ENCODE data around the gene POLR3E.

The POLR3E gene

GRCh38 chr16:22317625-22318024 is 20.4 kb downstream of the POLR3E start:
- no peak for DNase-seq

DNA sequence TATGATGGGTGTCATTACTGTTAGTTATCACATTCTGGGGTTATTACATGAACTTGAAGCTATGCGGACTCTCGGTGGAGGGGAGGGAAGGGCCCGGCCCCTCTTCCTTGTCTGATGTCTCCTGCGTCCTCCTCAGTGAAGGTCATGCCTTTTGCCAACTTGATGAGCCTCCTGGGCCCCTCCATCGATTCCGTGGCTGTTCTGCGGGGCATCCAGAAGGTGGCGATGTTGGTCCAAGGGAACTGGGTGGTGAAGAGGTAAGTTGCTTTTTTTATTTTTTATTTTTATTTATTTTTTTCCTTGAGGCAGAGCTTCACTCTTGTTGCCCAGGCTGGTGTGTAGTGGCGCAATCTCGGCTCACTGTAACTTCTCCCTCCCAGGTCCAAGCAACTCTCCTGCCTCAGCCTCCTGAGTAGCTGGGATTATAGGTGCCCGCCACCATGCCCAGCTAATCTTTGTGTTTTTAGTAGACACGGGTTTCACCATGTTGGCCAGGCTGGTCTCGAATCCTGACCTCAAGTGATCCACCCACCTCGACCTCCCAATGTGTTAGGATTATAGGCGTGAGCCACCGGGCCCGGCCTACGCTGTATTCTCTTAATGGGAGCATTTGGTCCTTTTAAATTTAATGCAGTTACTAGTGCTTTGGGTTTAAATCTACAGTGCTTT is 21.6 kb downstream of the POLR3E start:
- peak; percentile 66 for DNase-seq

DNA sequence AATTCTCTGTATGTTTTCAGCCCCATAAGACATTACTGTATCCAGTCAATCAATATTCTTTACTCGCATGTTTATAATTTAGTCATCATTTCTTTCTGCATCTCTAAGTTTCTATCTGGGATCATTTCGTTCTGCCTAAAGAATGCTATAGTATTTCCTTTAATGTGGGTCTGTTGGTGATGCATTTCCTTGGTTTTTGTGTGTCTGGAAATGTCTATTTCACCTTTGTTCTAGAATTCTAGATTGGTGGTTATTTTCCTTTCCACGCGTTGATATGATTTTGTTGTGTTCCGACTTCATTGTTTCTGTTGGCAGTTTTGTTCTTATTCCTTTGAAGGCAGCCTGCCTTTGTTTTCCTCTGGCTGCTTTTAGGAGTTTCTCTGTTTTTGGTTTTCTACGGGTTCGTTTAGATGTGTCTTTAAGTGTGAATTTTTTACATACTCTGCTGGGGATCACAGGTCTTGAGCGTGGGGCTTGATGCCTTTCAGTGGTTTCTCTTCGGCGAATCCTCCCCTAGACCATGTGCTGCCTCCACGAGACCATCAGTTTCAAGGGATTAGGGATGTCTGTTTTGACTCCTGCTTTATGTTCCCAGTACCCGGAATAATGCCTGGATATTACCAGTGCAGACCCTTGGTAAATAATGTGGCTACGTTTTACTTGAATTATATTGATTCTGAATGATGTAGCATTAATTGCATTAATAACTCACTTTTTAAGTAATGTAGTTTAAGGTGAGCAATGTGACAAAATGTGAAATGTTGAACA is 23.5 kb downstream of the POLR3E start:
- no peak for DNase-seq

GRCh38 chr16:22321340-22322001 is 24.3 kb downstream of the POLR3E start:
- DNase-seq: peak; percentile 74

GRCh38 chr16:22322021-22322471 is 24.8 kb downstream of the POLR3E start:
- no peak for DNase-seq

GRCh38 chr16:22322741-22323140 is 25.5 kb downstream of the POLR3E start:
- no peak for DNase-seq

- no peak for DNase-seq
These were observed 26.2 kb downstream of the POLR3E start for GRCh38 chr16:22323173-22323958.

DNA sequence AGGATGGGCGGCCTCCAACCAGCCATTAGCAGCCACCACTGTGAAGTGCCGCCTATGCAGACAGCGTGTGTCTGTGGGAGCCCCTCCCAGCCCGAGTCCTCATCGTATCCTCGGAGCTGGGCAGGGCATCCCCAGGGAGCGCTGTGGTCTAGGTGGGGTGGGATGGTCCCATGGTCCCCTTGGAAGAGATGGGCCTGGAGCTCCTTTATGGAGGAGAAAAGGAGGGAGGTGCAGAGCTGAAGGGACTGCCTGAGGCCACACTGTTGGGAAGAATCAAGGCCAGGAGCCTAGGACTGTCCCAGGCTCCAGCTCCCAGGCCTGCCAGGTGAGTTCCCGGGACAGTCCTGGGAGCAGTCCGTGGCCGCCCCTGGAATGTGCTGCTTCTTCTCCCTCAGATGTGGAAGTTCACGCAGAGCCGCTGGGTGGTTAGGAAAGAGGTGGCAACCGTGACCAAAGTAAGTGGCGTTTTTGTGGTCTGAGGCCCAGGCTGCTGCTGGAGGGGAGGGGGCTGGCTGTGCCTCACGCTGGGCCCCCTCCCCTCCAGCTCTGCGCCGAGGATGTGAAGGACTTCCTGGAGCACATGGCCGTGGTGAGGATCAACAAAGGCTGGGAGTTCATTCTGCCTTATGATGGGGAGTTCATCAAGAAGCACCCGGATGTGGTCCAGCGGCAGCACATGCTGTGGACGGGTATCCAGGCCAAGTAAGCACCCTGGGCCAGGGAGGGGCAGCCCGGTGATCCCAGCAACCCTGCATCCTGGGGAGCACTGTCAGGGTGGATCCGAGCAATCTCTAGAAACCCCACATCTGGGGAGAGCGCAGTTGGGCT is 27.0 kb downstream of the POLR3E start:
- DNase-seq: no peak

DNA sequence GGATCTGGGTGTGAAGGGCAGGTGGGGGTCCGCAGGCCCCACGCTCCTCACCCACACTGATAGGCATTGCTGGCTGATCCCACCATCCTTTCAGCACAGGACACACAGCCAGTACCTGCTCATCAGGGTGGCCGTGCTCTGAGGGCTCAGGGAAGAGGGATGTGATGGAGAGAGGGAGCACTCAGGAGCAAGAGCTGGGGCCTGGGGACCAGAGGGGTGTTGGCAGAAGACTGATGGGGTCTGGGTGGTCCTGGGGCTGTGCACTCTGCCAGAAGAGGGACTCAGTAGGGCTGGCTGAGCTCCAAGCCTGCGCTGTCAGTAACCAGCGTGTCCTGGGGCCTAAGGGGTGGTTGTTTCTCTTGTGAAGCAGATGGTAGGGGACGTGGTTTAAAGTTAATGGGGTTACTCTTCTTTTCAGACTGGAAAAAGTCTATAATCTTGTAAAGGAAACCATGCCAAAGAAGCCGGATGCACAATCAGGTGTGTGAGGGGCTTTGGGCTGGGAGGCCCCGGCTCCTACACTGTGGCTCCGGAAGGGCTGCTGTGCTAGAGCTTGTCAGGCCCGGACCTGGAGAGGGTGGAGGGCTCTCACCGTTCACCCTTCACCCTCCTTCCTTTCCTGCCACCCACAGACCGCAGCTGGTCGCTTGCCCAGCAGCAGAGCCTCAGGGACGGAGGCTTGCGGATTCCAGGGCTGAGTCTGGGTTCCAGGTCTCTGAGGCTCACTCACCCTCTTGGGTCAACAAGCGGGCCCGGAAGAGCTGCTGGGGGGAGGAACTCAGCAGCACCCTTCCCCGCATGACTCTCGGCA is 27.8 kb downstream of the POLR3E start:
- no peak for DNase-seq

DNA sequence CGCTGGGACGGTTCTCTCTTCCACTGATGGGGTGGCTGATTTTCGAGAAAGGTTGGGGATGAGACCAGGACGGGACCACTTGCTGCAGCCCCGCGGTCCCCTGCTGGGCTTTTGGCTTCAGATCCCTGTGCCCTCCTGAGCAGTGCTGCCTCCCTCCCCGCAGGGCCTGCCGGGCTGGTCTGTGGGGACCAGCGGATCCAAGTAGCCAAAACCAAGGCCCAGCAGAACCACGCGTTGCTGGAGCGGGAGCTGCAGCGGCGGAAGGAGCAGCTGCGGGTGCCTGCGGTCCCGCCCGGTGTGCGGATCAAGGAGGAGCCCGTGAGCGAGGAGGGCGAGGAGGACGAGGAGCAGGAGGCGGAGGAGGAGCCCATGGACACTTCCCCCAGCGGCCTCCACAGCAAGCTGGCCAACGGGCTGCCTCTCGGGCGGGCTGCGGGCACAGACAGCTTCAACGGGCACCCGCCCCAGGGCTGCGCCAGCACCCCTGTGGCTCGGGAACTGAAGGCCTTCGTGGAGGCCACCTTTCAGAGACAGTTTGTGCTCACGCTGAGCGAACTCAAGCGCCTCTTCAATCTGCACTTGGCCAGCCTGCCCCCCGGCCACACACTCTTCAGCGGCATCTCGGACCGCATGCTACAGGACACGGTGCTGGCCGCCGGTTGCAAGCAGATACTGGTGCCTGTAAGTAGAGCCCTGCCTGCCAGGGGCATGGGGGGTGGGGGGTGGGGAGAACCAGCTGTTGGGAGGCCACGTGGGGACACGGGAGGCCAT is 28.6 kb downstream of the POLR3E start:
- no peak for DNase-seq

- no peak for DNase-seq
These were observed 29.1 kb downstream of the POLR3E start for GRCh38 chr16:22326369-22326652.

DNA sequence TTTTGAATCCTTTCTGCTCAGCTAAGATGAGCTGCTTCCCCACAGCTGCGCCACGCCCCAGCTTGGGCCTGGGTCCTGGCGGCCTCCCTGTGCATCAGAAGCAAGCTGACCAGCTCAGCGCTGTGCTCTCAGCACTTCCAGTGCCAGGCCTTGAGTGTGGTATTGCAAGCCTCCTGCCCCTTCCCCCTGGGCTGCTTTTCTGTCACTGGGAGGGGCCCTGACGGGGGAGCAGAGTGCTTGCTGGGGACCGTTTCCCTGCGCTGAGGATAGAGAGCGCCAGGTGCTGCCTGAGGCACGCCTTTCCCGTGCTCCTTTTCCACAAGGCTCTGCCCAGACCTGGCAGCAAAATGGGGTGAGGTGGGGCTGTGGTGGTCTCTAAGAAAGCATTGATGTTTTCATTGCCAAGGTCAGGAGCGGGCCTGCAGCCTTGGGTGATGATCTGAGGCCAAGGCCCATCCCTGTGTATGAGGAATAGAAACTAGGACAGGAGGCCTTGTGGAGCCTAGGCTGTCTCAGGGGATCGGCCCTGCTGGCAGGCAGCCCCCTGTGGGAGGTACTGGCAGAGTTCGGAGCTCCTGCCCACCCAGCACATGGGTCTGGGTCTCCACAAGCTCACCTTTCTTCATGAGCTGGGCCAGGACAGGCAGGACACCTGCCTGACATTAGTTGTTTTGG is 29.7 kb downstream of the POLR3E start:
- no peak for DNase-seq

GRCh38 chr16:22327446-22327775 is 30.2 kb downstream of the POLR3E start:
- no peak for DNase-seq

GRCh38 chr16:22328081-22328725 is 31.0 kb downstream of the POLR3E start:
- no peak for DNase-seq

DNA sequence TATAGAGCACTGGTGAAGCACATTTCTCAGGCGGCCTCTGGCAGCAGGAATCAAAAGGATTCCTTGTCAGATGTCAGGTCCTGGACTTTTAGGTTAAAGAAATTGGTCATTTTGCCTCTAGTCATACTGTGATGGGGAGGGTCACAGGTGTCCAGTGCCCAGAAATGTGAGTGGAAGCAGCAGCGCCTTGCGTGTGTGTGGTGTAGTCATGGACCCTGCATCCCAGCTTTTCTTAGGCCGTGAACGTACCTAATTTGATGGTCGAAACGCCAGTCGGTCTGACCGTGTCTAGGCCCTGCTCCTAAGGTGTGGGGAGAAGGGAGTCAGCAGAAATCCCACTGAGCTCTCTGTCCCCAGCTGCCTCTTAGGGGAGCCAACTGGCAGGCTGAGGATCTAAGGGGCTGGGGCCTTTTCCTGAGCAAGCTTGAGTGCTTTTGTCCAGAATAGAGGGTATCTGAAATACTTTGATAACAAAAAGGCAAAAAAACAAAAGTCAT is 32.0 kb downstream of the POLR3E start:
- DNase-seq: no peak

GRCh38 chr16:22330326-22330725 is 33.1 kb downstream of the POLR3E start:
- no peak for DNase-seq

- no peak for DNase-seq
These were observed 36.3 kb downstream of the POLR3E start for GRCh38 chr16:22333457-22333994.

DNA sequence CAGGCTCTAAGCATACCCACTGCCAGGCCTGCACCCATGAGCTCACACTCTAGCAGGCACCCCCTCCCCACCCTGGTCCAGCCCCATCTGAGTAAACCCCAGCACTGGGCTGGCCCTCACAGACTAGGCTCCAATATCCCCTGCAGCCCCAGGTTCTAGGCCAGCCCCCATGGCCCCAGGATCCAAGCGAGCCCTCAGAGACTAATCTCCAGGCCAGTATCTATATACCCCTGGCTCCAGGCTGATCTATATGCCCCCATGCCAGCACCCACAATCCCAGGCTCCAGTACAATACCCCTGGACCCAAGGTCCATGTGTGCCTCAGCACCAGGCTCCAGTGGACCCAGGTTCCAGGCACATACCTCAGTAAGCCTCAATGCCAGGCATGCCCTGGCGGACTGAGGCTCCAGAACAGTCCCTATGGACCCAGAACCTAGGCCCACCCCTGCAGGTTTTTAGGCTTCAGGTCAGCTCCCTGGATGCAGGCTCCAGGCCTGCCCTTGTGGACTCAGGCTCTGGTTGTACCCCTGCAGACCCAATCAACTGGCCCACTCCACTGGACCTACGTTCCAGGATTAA is 38.5 kb downstream of the POLR3E start:
- DNase-seq: no peak

DNA sequence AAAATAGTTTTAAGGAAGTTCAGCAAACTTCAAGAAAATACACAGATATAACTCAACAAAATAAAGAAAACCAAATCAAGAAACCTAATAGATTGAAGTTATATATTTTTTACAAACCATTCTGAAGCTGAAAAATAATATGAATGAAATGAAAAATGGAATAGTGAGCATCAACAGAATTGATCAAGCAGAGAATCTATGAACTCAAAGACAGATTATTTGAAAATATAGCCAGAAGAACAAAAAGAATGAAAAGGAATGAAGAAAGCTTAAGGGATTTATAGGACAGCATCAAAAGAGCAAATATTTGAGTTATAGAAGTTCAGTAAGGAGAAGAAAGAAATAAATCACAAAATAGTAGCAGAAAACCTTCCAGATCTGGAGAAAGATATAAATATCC is 39.4 kb downstream of the POLR3E start:
- no peak for DNase-seq

Measured in activated CD4-positive, alpha-beta T cell treated with anti-CD3 and anti-CD28 coated beads, Interleukin-2, amount 50 U/mL, for 1 hour (primary cell).